Neural crest cell (in vitro differentiated cells): ENCODE measurements around the gene CSE1L. TPM values are rescaled to one million over a fixed set of nuclear protein-coding genes. Genes with fewer than 3 reads are reported as not detected.
"Not testable (repeated sequence)": the region's sequence is repeated elsewhere in the genome, so short reads cannot be mapped to it uniquely, and the experiment has no call there.

Experiments
- DNase-seq: peaks from one replicate; pipeline ENCODE4 v3.0.0; 2021; ENCODE audit warnings: low read depth, mixed read lengths, low spot score
- H3K27ac Mint-ChIP-seq: one replicate; pipeline ENCODE4 v1.8.0; 2021; ENCODE audit warnings: mild to moderate bottlenecking, mixed read lengths; ENCODE audit not compliant: unreplicated experiment
- H3K27me3 Mint-ChIP-seq: 2 replicates; pipeline ENCODE4 v1.8.0; 2021; ENCODE audit warnings: low read depth, mild to moderate bottlenecking, mixed read lengths
- H3K36me3 Mint-ChIP-seq: 2 replicates; pipeline ENCODE4 v1.8.0; 2021; ENCODE audit warnings: low read depth, mild to moderate bottlenecking, mixed read lengths
- H3K4me1 Mint-ChIP-seq: 2 replicates; pipeline ENCODE4 v1.8.0; 2021; ENCODE audit warnings: mixed read lengths
- H3K4me3 Mint-ChIP-seq: one replicate; pipeline ENCODE4 v1.8.0; 2021; ENCODE audit warnings: mild to moderate bottlenecking, mixed read lengths
- H3K9me3 Mint-ChIP-seq: 2 replicates; pipeline ENCODE4 v1.8.0; 2021; ENCODE audit warnings: mixed read lengths
- total RNA-seq: library from RNA; stranded (reverse); gene quantifications from 2 replicates; pipeline ENCODE4 v1.2.1, GENCODE V29; 2021
- TF ChIP-seq, protein P1 (sequence below): fragments of 200-600 bp; sonication (generic); conservative IDR thresholded peaks from 2 replicates; pipeline ENCODE4 v1.5.0; 2021; ENCODE audit warnings: antibody characterized with exemption, mild to moderate bottlenecking

The CSE1L gene
- total RNA-seq, 1 donor from 2014 or later: 186 TPM

GRCh38 chr20:49098136-49098535 is 52.0 kb downstream of the CSE1L start:
- Mint-ChIP-seq H3K4me3 (no peak overlapping the region), H3K27ac (no peak overlapping the region), H3K9me3 (no peaks in the 10 kb centered on the region), H3K4me1 (no peaks in the 10 kb centered on the region), H3K36me3 (peaks cover 45% of the 10 kb centered on the region), H3K27me3 (no peaks in the 10 kb centered on the region)
- TF ChIP-seq, protein P1, sequence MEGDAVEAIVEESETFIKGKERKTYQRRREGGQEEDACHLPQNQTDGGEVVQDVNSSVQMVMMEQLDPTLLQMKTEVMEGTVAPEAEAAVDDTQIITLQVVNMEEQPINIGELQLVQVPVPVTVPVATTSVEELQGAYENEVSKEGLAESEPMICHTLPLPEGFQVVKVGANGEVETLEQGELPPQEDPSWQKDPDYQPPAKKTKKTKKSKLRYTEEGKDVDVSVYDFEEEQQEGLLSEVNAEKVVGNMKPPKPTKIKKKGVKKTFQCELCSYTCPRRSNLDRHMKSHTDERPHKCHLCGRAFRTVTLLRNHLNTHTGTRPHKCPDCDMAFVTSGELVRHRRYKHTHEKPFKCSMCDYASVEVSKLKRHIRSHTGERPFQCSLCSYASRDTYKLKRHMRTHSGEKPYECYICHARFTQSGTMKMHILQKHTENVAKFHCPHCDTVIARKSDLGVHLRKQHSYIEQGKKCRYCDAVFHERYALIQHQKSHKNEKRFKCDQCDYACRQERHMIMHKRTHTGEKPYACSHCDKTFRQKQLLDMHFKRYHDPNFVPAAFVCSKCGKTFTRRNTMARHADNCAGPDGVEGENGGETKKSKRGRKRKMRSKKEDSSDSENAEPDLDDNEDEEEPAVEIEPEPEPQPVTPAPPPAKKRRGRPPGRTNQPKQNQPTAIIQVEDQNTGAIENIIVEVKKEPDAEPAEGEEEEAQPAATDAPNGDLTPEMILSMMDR: no peak
- DNase-seq: no peak

GRCh38 chr20:49099011-49099410 is 52.9 kb downstream of the CSE1L start:
- TF ChIP-seq, protein P1: no peak
- Mint-ChIP-seq H3K36me3 (peaks cover 45% of the 10 kb centered on the region), H3K4me3 (no peak overlapping the region), H3K9me3 (no peaks in the 10 kb centered on the region), H3K27ac (no peak overlapping the region), H3K27me3 (no peaks in the 10 kb centered on the region), H3K4me1 (no peaks in the 10 kb centered on the region)
- no peak for DNase-seq

DNA sequence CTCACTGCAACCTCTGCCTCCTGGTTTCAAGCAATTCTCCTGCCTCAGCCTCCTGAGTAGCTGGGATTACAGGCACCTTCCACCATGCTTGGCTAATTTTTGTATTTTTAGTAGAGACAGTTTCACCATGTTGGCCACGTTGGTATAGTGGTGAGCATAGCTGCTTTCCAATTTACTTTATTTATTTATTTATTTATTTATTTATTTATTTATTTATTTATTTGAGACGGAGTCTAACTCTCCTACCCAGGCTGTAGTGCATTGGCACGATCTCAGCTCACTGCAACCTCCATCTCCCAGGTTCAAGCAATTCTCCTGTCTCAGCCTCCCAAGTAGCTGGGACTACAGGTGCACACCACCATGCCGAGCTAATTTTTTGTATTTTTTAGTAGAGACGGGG is 54.2 kb downstream of the CSE1L start:
- H3K27me3 Mint-ChIP-seq, H3K9me3 Mint-ChIP-seq, H3K4me3 Mint-ChIP-seq, DNase-seq, H3K4me1 Mint-ChIP-seq, H3K27ac Mint-ChIP-seq: not testable (repeated sequence)
- peaks cover 38% of the 10 kb centered on the region for H3K36me3 Mint-ChIP-seq

- H3K4me3 Mint-ChIP-seq: no peak overlapping the region
- no peak for DNase-seq
- H3K36me3 Mint-ChIP-seq: peaks cover 36% of the 10 kb centered on the region
- H3K4me1 Mint-ChIP-seq: no peaks in the 10 kb centered on the region
- no peaks in the 10 kb centered on the region for H3K9me3 Mint-ChIP-seq
- H3K27ac Mint-ChIP-seq: no peak overlapping the region
- TF ChIP-seq, protein P1: no peak
- no peaks in the 10 kb centered on the region for H3K27me3 Mint-ChIP-seq
Measured at GRCh38 chr20:49100972-49101371, 54.9 kb downstream of the CSE1L start.

GRCh38 chr20:49103019-49103418 is 56.9 kb downstream of the CSE1L start:
- no peak overlapping the region for H3K4me3 Mint-ChIP-seq
- peaks cover 27% of the 10 kb centered on the region for H3K36me3 Mint-ChIP-seq
- no peak overlapping the region for H3K27ac Mint-ChIP-seq
- no peak for DNase-seq
- no peaks in the 10 kb centered on the region for H3K27me3 Mint-ChIP-seq
- no peaks in the 10 kb centered on the region for H3K4me1 Mint-ChIP-seq
- TF ChIP-seq, protein P1: no peak
- H3K9me3 Mint-ChIP-seq: no peaks in the 10 kb centered on the region

DNA sequence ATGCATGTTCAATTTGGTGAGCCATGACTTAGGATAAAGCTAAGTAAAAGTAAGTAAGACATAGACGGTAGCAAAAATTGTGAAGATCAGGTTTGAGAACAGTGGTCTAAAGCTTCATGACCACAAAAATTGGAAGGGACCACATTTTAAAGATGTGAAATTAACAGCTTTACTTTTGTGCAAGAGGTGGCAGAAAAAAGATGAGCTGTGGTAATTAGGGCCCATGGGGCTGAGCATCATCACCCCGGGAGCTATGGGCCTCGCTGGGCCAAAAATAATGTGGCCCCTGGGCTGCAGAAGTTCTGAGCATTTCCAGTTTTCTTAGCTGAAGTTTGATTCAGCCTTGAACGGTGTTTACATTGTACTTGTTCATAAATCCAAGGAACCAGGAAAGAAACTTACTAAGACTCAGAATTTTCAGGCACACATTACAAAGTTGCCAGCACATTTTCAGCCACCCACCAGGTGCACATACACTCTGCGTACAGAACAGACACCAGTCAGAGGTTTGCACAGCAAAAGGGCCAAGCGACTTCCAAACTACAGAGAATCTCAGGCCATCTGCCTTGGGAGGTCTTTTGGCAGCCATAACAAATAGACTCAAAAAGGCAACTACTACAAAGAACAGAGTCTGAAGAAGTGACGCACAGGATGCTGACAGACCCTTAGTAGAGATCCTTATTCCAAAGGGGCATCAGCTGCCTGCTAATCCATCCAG is 57.7 kb downstream of the CSE1L start:
- peaks cover 26% of the 10 kb centered on the region for H3K36me3 Mint-ChIP-seq
- no peak overlapping the region for H3K27ac Mint-ChIP-seq
- no peaks in the 10 kb centered on the region for H3K4me1 Mint-ChIP-seq
- peaks cover 3% of the 10 kb centered on the region for H3K9me3 Mint-ChIP-seq
- DNase-seq: no peak
- no peaks in the 10 kb centered on the region for H3K27me3 Mint-ChIP-seq
- TF ChIP-seq, protein P1: no peak
- H3K4me3 Mint-ChIP-seq: no peak overlapping the region
